AG08396 (cell line): ENCODE data around the gene NRAP.

Experiments
- DNase-seq: peaks from one replicate; pipeline ENCODE4 v3.0.0; 2012; ENCODE audit warnings: low spot score, mixed read lengths

The NRAP gene

DNA sequence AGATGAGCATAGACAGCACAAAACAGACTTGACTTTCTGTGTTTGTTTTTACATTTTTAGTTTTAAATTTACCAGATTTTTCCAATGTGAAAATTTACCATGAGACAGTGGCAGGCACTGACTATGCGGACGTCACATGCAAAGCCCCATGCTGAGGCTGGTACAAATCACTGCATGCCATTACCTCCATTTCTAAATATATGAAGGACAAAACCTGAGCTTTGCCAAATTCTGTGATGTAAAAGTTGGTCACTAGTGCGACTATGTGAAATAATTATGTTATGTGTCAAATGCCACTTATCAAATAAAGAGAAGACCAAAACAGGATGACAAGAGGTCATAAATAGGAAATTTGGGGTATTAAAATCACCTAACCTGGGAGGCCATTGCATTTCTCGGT is 22.1 kb downstream of the NRAP start:
- no peak for DNase-seq

DNA sequence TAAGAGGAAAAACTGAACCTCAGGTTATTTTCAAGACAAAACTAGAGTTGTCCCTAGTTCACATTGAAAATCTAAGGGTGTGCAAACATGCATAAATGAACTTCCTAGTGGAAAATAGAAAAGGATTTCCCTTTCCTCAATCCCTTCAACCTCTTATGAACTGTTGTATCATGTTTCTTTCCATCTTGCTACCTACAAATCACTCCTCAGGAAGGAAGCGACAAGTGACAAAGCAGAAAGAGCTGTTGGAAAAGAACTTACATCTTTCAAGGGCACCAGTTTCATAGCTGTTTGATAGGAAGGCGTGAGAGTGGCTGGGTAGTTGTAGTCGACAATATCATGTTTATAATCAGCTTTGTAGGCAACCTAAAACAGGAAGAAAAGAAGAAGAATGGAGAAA is 23.9 kb downstream of the NRAP start:
- DNase-seq: no peak

DNA sequence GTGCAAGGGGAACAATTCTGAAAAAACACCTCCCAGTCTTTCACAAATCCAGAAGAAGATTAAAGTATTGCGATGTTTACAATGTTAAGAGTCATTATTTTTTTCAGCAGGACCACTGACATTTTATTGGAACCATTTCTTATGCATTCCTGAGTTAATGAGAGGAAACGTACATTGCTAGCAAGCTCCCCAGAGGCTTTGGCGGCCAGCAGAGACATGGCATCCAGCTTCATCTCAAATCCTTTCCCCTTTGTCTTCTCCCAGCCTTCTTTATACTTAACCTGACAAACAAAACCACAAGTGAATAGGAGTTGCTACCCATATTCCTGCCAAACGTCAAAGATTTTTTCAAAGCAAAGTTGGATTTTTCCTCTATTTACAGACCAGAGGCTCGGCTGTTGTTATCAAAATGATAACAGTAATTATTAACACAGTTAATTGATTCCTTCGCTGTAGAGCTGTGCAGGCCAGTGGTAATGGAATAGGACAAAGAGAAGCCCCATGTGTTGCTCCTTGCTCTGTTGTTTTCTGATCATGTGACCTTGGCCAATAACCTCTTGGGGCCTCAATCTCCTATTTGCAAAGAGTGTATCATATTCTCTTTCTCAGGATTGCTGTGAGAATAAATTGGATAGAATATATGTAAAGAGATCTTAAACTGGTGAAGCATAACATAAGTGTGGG is 32.0 kb downstream of the NRAP start:
- DNase-seq: no peak

DNA sequence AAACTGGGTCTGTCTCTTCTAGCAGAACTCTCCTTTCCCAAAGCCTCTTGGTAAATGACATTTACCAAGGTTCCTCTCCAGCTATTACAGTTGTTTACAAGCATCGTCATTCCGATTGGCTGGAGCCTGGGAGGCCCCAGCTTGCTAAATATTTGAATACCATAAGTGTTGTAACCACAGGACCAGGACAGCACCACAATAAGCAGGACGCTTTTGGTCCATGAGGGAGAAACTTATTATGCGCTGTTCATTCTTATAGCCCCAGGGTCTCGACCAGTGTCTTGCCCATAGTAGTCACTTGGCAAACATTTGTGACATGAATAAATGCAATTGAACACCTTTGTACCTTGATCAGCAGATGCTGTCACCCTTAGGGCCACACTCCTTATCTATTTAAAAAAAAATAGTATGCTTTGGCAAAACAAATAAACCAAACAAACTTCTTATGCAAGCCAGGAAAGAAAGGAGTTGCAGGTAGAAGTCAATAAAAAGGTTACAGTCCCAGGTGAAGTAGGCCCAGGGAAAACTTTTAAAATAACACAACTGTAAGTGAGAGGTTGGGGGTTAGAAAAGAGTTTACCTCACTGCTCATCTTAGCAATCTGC is 32.8 kb downstream of the NRAP start:
- no peak for DNase-seq

DNA sequence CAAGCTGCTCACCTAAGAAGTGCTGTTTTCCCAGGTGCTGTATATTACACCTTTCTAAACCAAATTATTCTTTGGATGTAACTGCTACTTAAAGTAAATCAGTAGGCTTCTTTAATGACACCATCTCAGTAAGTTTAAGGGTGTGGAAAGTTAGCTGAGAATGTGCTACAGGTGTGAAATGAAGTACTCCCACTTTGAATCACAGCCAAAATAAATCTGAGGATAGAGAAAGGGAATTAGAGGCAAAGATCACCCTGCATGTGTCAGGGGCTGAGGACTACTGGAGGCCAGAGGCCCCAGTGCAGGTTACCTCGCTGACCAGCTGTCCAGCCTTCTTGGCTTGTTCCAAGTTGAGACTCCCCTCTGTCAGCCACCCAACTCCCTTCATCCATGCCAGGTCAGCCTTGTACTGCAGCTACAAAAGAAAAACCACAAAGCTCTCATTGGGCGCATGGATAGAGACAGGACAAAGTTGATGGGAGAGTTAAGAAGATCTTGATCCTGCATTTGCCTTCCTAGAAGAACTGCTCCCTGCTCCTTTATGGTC is 35.2 kb downstream of the NRAP start:
- no peak for DNase-seq

DNA sequence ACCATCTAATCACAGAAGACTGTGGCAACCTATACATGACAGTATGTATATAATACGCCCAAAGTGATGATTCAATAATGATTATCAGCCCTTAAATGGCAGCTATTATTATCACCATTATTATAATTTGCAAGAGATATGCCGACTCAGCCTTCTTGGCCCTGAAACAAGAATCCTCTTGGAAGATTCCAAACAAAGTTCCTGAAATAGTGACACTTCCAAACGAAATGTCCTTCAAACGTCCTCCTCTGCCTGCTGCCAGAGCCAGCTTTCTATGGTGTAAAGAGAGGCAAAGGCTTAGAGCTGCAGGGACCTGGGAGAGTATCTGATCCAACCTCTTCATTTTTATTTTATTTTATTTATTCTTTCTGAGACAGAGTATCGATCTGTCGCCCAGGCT is 36.0 kb downstream of the NRAP start:
- DNase-seq: no peak

DNA sequence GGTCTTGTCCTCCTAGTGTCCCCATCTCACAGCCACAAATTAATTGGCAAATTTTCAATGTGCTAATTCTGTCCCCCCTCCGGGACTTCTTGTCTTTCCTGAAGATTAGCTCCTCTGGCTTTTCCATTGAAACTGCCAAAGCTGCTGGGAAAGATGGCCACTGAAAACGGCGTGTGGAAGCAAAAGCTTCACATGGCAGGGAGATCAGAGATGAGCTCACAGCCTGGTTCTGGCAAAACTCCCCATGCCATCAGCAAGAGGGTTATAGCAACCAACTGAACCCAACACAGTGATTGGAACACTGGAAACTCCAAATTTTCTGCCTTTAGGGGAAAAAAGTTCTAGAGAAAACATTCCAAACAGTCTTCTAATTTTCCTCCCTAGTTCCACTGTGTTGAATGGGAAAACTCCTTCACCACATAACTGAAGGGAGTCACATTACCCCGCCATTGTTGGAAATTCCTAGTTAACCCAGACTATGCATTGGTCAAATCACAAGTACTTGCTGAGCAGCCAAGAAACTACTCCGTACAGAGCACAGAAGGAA is 37.0 kb downstream of the NRAP start:
- no peak for DNase-seq

DNA sequence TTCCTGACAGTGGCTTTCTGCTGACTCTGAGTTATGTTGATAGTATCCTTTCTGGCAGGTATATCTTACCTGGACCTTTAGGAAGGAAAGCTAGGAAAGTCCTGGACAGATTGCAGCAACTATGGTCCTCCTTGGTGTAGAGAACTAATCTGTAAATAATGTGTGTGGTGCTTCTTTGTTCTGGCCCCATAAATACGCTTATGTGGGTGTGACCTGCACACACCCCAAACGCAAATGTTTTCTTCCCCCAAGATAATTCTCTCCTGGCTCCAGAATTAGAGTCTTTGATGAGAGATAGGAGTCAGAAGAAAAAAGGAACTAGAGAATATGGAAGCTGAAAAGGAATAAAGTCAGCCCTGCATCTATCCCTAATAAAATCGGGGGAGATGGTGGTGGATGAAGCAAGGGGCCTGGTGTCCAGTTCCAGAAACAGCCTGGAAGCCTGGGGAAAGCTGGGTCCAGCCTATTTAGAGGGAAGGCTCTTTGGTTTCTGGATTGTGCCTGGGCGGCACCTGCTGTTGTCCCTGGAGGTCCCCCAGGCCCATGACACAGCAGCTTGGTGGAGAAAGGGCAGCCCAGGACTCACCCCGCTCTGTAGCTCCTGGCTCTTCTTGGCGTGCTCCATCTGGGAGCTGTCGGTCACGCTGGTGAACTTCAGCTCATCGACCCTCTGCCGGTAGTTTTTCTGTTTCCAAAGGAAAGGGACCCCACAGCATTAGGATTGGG is 38.2 kb downstream of the NRAP start:
- DNase-seq: no peak

DNA sequence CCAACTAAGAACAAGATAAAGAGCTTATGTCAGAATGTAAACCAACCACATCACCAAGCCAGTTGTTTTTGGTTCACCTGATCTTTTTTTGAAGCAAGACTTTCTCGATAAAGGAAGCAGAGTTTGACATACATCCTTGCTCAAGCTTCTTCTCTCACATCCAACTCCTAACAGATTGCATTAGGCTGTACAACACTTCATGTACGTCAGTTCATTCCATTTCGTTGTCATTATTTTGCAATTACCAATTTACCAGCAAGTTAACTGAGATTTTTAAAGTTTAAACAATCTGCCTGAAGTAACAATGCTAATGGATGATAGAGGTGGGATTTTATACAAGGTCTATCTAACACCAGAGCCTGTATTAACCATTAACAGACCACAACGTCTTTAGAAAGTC is 41.0 kb downstream of the NRAP start:
- DNase-seq: no peak

DNA sequence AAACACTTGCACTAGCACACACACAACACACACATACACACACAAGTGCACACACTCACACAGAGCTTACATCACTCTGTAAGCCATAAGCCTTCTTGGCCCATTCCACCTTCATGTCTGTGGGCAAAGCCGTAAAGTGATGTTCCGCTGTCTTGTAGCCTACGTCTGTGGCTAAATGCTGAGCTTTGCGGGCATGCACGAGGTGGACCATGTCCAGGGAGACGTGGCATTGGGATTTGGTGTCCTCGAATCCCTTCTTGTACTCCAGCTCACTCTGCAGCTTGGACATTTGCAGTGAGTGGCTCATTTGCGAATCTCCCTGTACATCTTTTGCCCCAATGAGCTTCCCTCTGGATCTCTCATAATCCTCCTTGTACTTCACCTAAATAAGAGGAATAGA is 42.0 kb downstream of the NRAP start:
- no peak for DNase-seq

DNA sequence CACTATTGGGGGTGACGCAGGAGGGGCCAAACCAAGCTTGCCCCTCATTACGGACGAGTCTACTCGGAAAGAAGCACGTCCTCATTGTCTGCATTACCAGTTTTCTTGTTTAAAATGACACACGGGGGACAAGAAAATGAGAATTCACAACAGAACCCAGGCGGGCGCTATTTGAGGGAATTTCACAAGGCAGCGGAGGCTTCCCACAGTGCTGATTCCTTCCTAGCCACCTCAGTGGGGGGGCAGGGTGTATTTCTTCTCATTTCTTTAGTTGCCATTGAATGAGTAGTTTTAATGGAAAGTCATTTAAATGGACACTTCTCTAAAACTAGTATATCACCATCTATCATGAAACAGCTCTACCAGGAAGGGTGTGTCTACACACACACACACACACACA is 42.9 kb downstream of the NRAP start:
- no peak for DNase-seq

DNA sequence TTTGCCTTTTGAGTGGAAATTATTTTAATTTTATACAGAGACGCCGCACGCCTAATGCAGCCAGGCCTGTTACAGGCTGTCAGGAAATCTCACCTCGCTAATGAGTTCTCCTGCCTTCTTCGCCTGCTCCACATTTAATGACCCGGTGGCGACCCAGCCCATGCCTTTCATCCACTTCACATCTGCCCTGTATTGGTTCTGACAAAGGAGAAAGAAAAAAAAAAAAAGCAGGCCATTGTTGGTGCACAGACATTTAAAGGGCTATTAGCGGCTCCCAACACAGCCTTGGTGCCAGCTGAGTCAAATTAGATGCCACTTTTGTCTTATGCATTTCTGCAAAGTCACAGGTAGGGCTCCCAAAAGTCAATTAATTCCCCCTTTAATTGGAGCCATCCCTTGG is 43.3 kb downstream of the NRAP start:
- DNase-seq: no peak

DNA sequence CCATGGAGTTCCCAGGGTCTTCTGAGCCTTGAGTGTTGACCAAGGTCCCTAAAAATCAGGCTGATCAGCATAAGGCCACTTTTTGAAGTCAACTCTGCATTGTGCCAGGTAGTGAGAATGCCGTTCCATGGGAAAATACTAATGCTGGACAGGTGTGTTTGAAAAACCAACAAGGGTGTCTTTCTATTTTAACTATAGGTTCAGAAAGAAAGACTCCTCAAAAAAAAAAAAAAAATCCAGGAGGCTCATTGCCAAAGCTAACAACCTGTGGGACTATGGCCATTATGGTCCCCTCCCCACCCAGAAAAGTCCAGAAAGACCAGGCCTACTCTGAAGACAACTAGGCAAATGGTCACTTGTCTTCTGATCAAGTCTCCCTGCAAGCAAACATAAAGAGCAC is 44.4 kb downstream of the NRAP start:
- DNase-seq: no peak

DNA sequence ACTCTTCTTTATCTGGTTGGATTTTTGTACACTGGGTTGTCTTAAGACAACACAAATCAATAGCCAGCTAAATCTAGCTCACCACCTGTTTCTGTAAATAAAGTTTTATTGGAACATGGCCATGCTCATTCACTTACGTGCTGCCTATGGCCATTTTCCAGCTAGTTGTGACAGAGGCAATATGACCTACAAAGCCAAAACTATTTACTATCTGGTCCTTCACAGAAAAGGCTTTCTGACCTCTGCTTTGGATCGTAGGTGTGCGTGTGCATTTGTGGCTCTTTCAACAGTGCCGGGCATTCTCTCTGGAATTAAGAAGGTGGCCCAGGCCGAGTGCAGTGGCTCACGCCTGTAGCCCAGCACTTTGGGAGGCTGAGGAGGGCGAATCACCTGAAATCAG is 45.5 kb downstream of the NRAP start:
- DNase-seq: no peak

DNA sequence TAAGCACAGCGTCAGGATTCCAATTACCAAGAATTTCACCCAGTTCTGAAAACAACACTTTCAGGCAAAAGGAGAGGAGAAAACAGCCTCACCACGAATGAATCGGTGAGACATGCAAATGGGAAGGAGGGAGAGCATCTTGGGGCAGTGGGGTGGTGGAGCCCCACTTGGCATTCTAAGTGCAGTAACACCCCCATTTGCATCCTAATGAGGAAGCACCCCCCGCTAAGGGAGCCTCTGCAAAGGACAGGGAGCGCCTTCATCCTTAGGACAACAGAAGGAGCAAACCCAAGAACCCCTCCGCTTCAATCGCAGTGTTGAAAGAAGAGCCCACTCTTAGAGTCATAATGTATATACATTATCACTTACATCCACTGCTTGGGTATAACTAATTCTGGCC is 46.8 kb downstream of the NRAP start:
- no peak for DNase-seq

DNA sequence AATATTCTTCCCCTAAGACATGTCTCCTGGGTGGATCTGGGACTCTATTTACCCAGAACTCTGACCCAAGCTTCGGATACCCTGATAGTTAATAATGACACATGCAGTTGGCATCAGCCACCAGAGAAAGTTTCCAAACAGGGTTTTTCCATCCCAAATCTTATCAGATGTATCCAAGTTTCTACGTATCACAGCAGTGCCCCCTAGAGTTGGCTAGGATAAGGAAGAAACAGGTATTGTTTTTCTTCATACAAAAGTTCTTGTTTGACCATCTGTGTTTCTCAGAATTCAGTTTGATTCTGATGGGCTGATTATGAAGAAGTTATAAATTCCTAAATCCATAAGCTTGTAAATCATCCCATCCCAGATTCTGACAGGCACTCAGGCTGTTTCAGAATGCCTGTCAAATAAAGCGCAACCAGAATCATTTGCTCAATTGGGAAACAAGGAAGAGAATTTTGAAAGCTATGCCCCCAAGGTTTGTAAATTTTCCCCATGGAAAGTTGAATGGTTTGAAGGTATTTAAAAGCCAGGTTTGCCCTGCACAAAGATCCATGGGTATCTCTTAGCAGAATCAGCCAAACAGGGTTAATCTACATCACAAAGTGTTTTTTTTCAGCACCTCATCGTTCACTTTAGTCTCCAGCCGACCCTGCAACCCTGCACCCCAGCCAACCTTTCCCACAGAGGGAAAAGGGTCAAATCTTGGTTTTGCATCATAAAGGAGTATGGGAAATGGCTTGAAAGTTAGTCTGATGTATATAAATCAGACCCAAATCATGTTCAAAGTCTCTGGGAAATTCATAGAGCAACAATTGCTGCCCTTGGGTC is 47.4 kb downstream of the NRAP start:
- no peak for DNase-seq

DNA sequence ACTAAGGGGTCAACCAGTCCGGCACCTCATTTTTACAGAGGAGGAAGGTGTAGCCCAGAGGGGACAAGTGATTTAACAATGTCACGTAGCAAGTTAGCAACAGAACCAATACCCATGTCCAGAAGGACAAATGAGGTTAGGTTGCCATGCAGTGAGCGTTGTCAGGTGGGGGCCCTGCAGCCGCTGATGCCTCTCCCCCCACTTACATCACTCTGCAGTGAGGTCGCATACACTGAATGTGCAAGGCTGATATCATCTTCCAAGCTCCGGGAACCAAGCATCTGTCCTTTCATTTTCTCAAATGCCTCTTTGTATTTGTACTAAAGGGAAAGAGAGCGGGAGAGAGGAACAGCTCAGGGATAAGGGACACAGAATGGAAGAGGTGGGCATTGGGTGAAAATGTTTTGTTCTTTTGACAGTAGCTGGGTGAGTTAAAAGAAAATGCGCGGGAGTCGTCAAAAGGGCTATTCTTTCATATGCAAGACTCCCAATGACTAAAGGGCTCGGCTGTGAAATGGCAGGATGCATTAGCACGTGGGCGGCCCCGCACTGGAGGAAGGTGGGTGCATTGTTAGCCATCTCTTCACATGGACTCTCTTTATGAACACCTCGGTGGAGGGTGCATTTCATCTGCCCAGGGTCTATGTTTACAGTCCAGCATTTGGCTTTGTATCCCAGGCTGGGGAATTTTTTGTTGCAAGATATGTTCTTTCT is 49.7 kb downstream of the NRAP start:
- DNase-seq: no peak

DNA sequence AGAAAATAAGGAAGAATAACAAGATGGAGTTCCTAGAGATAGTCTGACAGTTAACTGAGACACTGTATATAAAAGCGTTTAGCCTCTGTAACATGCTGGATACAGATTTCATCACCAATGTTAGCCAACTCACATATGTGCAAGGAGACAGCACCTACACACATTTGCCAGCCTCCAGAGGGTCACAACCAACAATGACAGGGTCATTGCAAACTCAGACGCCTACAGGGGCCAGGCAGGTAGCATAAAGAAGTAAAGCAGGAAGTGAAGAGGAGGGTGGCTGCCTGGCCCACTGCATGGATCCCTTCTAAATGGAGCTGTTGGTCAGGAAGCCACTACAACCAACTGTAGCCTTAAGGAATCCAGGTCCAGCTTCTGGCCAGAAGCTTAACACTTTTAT is 50.4 kb downstream of the NRAP start:
- DNase-seq: no peak

DNA sequence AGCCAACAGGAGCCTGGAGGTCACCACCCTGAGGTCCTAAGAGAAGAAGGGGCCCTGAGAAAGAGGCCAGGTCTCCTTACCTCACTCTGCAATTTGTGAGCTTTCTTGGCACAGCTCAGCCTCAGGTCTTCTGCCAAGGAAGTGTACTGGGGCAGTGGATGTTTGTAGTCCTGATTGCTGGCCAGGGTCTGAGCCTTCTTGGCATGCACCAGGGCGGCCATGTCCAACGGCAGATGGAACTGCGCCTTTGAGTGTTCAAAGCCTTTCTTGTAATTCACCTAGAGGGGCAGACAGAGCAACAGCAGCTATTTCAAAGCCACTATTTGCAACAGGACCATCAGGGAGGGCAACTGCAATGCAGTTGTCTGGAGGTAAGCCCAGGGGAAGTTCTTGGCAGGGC is 51.7 kb downstream of the NRAP start:
- DNase-seq: no peak

DNA sequence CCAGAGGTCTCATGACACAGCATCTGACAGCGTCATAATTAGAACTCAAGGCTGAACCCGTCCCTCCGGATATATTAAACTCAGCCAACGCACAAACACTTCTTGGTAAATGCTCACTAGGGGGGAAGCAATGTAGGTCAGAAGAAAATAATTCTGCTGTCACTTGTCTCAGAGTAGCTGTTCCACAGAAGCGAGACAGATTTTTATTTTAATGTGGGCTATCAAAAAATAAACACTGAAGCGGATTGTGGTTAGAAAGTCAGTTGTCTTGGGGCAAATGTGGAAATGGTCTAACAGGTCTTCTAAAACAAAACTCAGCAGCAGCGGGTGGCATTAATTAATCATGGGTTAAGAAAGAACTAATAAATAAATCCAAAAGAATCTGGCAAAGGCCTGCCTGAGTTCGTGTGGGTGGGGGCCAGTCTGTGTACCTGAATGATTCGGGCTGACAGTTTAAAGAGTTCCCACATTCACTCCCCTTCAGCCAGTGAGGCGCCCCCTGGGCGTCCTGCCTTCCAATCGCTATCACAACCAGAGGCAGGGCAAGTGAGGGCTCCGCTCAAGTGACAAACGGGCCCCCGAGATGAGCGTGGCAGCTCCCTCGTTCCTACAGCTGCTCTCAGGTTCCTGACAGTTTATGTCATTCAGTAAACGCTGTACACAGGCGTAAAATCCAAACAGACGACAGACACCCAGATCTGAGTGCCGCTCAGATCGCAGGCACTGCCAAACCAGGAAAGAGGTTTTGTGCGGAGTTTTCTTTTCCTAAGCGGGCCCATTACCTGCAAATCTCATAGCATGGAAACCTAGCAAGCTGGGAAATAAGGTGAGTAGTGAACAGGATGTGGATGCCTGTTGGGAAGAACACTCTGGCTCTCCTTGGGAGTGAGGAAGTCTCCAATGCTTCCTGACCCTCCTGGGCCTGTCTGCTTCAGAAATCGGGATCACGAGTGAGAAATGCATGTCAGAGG is 52.9 kb downstream of the NRAP start:
- no peak for DNase-seq
